GM12872 (cell line): ENCODE data around the gene PTCD2.

Experiments
- CTCF ChIP-seq: IDR thresholded peaks from 3 replicates; pipeline ENCODE4 v1.5.1; 2011; ENCODE audit warnings: low read depth, mild to moderate bottlenecking, low read length, moderate library complexity; ENCODE audit not compliant: insufficient read depth

Gene PTCD2

GRCh38 chr5:72307968-72308852 lies 12.0 kb upstream of the PTCD2 start:
- peak; percentile 82 for TF ChIP-seq CTCF

- no peak for TF ChIP-seq CTCF
Measured at GRCh38 chr5:72308853-72309191, 11.4 kb upstream of the PTCD2 start.

- TF ChIP-seq CTCF, result no peak
Measured at GRCh38 chr5:72313141-72313540, 7.0 kb upstream of the PTCD2 start.

GRCh38 chr5:72314571-72315172 lies 5.5 kb upstream of the PTCD2 start:
- peak; percentile 23; the same call in 1 of the 3 replicates for TF ChIP-seq CTCF

GRCh38 chr5:72324189-72324825 lies 4.1 kb downstream of the PTCD2 start:
- TF ChIP-seq CTCF, result no peak

- no peak for TF ChIP-seq CTCF
Measured at GRCh38 chr5:72325566-72326305, 5.6 kb downstream of the PTCD2 start.

GRCh38 chr5:72326306-72326649 lies 6.1 kb downstream of the PTCD2 start:
- TF ChIP-seq CTCF, result no peak
